ENCODE results near the gene LUC7L.

- no peak for TF ChIP-seq CTCF (IDR thresholded peaks at IDR 0.05)
- TF ChIP-seq POLR2A (IDR thresholded peaks at IDR 0.05): no peak
- TF ChIP-seq POLR2AphosphoS5 (IDR thresholded peaks at IDR 0.05): no peak
Observed at GRCh38 chr16:252366-253337, 23.4 kb upstream of the LUC7L start.
